Calu3 (cell line): ENCODE results near the gene CTIF. TPM values are rescaled to one million over a fixed set of nuclear protein-coding genes. Genes with fewer than 3 reads are reported as not detected.
"Not testable (repeated sequence)": the region's sequence is repeated elsewhere in the genome, so short reads cannot be mapped to it uniquely, and the experiment has no call there.

Experiments used
- BruUV-seq: library from RNA; stranded (reverse); fragments of 400-500 nt; replicated peaks from 2 replicates; lab custom pipeline; 2021; lab: Mats Ljungman, UMichigan
- CTCF ChIA-PET: fragments of 300-600 bp; sonication (Branson Sonifier 250); formaldehyde crosslinking; loops from one replicate; lab custom pipeline; 2022; ENCODE audit warnings: antibody characterized with exemption; lab: Charles Lee
- DNase-seq: peaks from one replicate; pipeline ENCODE4 v3.0.0; 2022
- H3K27ac Mint-ChIP-seq: one replicate; pipeline ENCODE4 v1.8.0; 2022; ENCODE audit warnings: mixed read lengths; ENCODE audit not compliant: unreplicated experiment
- H3K27me3 Mint-ChIP-seq: one replicate; pipeline ENCODE4 v1.8.0; 2022; ENCODE audit warnings: mixed read lengths; ENCODE audit not compliant: unreplicated experiment
- H3K36me3 Mint-ChIP-seq: one replicate; pipeline ENCODE4 v1.8.0; 2022; ENCODE audit warnings: mild to moderate bottlenecking, moderate library complexity, mixed read lengths; ENCODE audit not compliant: insufficient read depth, unreplicated experiment
- H3K4me1 Mint-ChIP-seq: one replicate; pipeline ENCODE4 v1.8.0; 2022; ENCODE audit warnings: mild to moderate bottlenecking, low read depth, mixed read lengths; ENCODE audit not compliant: unreplicated experiment
- H3K4me3 Mint-ChIP-seq: one replicate; pipeline ENCODE4 v1.8.0; 2022; ENCODE audit warnings: mild to moderate bottlenecking, low read depth, moderate library complexity, mixed read lengths; ENCODE audit not compliant: unreplicated experiment
- H3K9me3 Mint-ChIP-seq: one replicate; pipeline ENCODE4 v1.8.0; 2022; ENCODE audit warnings: low read depth, mixed read lengths; ENCODE audit not compliant: unreplicated experiment
- CTCF ChIP-seq: fragments of 200-600 bp; IDR thresholded peaks from one replicate; pipeline ENCODE4 v1.8.0; 2022; ENCODE audit warnings: antibody characterized with exemption; ENCODE audit not compliant: unreplicated experiment
- intact Hi-C: fragments of 100-400 bp; cut with micrococcal nuclease; formaldehyde crosslinking; loops from one replicate; pipeline ENCODE4 v1.10.0; 2022; ENCODE audit not compliant: unreplicated experiment
- total RNA-seq: library from RNA; stranded (reverse); gene quantifications from 2 replicates; pipeline ENCODE4 v1.2.3, GENCODE V29; 2022

The CTIF gene
- total RNA-seq, 1 experiment from 2014 or later: 40.8 TPM

- intact Hi-C loops: no loop called here
- no peak overlapping the region for H3K4me3 Mint-ChIP-seq
- CTCF ChIA-PET: interaction anchor here (0.6 to 1.0 kb wide), 2 partner anchors 23 to 1281 kb away, joined by 3 to 4 read pairs; no protein-coding TSS in a partner anchor
- no peaks in the 10 kb centered on the region for H3K4me1 Mint-ChIP-seq
- no TSS peak for BruUV-seq
- no peak for TF ChIP-seq CTCF
- no peaks in the 10 kb centered on the region for H3K36me3 Mint-ChIP-seq
- no peaks in the 10 kb centered on the region for H3K9me3 Mint-ChIP-seq
- no peak overlapping the region for H3K27ac Mint-ChIP-seq
- no peak for DNase-seq
- no peaks in the 10 kb centered on the region for H3K27me3 Mint-ChIP-seq
Observed at GRCh38 chr18:48715711-48716361, 177.0 kb downstream of the CTIF start.

- BruUV-seq, intact Hi-C loops, H3K36me3 Mint-ChIP-seq, H3K4me1 Mint-ChIP-seq, DNase-seq, H3K27ac Mint-ChIP-seq, CTCF ChIA-PET, H3K9me3 Mint-ChIP-seq, H3K4me3 Mint-ChIP-seq, H3K27me3 Mint-ChIP-seq: not testable (repeated sequence)
Observed at GRCh38 chr18:48717227-48717626, 178.4 kb downstream of the CTIF start.

GRCh38 chr18:48718251-48718959, 179.6 kb downstream of the CTIF start:
- Mint-ChIP-seq H3K9me3 (no peaks in the 10 kb centered on the region), H3K36me3 (no peaks in the 10 kb centered on the region), H3K4me1 (no peaks in the 10 kb centered on the region), H3K4me3 (no peak overlapping the region), H3K27me3 (no peaks in the 10 kb centered on the region), H3K27ac (no peak overlapping the region)
- BruUV-seq: no TSS peak
- no peak for TF ChIP-seq CTCF
- intact Hi-C loops: no loop called here
- CTCF ChIA-PET: no interaction called here
- no peak for DNase-seq

- no peaks in the 10 kb centered on the region for H3K9me3 Mint-ChIP-seq
- no peaks in the 10 kb centered on the region for H3K27me3 Mint-ChIP-seq
- CTCF ChIA-PET: no interaction called here
- TF ChIP-seq CTCF: no peak
- H3K4me1 Mint-ChIP-seq: no peaks in the 10 kb centered on the region
- H3K4me3 Mint-ChIP-seq: no peak overlapping the region
- BruUV-seq: no TSS peak
- DNase-seq: no peak
- H3K27ac Mint-ChIP-seq: no peak overlapping the region
- no peaks in the 10 kb centered on the region for H3K36me3 Mint-ChIP-seq
- intact Hi-C loops: no loop called here
Observed at GRCh38 chr18:48719388-48719787, 180.6 kb downstream of the CTIF start.
